DND-41 (cell line): Measurements from ENCODE around the gene TMEM119.

Source experiments
- CTCF ChIP-seq: IDR thresholded peaks from 2 replicates; pipeline ENCODE4 v1.5.1; 2012; ENCODE audit warnings: borderline replicate concordance, low read length, moderate library complexity, mild to moderate bottlenecking; ENCODE audit not compliant: poor library complexity, severe bottlenecking; ENCODE audit errors: extremely low read depth
- EZH2 ChIP-seq: IDR thresholded peaks from 3 replicates; pipeline ENCODE4 v1.6.1; 2012; ENCODE audit warnings: borderline replicate concordance, low read depth, mild to moderate bottlenecking, moderate library complexity, low read length, inconsistent platforms; ENCODE audit not compliant: severe bottlenecking

- TF ChIP-seq CTCF, result no peak
- no peak for TF ChIP-seq EZH2
Measured at GRCh38 chr12:108638141-108638827, 40.4 kb upstream of the TMEM119 start.
